GM19395 (cell line): ENCODE data around the gene PDGFB.

Experiments used
- ATAC-seq: cut with Tn5 transposase; IDR thresholded peaks from one replicate; pipeline ENCODE4 v1.9.1; 2021; ENCODE audit warnings: mild to moderate bottlenecking, moderate library complexity; ENCODE audit not compliant: unreplicated experiment

PDGFB gene

GRCh38 chr22:39240831-39241793 lies 3.7 kb downstream of the PDGFB start:
- ATAC-seq = no peak

GRCh38 chr22:39239561-39240423 lies 5.0 kb downstream of the PDGFB start:
- ATAC-seq = no peak

- no peak for ATAC-seq
These were observed 5.7 kb downstream of the PDGFB start for GRCh38 chr22:39238966-39239505.

GRCh38 chr22:39238561-39238960 lies 6.2 kb downstream of the PDGFB start:
- ATAC-seq = no peak

- no peak for ATAC-seq
These were observed 6.7 kb downstream of the PDGFB start for GRCh38 chr22:39238101-39238466.

- ATAC-seq = no peak
These were observed 7.3 kb downstream of the PDGFB start for GRCh38 chr22:39237318-39238100.

GRCh38 chr22:39236321-39237317 lies 8.2 kb downstream of the PDGFB start:
- ATAC-seq = peak; percentile 53

GRCh38 chr22:39234867-39235687 lies 9.7 kb downstream of the PDGFB start:
- no peak for ATAC-seq

GRCh38 chr22:39234472-39234787 lies 10.4 kb downstream of the PDGFB start:
- ATAC-seq = no peak

GRCh38 chr22:39233710-39234471 lies 10.9 kb downstream of the PDGFB start:
- ATAC-seq = no peak

GRCh38 chr22:39232806-39233709 lies 11.7 kb downstream of the PDGFB start:
- no peak for ATAC-seq

- no peak for ATAC-seq
These were observed 12.5 kb downstream of the PDGFB start for GRCh38 chr22:39232246-39232645.

- ATAC-seq = no peak
These were observed 13.4 kb downstream of the PDGFB start for GRCh38 chr22:39231197-39231950.

- no peak for ATAC-seq
These were observed 14.3 kb downstream of the PDGFB start for GRCh38 chr22:39230261-39231196.

GRCh38 chr22:39229688-39230260 lies 15.0 kb downstream of the PDGFB start:
- ATAC-seq = no peak
